Measurements from ENCODE around the gene ZNF106.

Gene ZNF106

DNA sequence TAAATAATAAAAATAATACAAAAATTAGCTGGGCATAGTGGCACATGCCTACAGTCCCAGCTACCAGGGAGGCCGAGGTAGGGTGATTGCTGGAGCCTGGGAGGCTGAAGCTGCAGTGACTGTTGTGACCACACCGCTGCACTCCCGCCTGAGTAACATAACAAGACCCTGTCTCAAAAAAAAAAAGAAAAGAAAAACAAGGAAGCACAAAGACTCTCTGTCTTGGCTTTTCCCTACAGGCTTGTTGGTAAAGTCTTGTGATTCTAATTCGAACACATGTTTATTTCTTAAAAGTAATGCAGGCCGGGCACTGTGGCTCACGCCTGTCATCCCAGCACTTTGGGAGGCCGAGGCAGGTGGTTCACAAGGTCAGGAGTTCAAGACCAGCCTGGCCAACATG is 71.6 kb downstream of the ZNF106 start (continued):
- TF ChIP-seq, protein P1, sequence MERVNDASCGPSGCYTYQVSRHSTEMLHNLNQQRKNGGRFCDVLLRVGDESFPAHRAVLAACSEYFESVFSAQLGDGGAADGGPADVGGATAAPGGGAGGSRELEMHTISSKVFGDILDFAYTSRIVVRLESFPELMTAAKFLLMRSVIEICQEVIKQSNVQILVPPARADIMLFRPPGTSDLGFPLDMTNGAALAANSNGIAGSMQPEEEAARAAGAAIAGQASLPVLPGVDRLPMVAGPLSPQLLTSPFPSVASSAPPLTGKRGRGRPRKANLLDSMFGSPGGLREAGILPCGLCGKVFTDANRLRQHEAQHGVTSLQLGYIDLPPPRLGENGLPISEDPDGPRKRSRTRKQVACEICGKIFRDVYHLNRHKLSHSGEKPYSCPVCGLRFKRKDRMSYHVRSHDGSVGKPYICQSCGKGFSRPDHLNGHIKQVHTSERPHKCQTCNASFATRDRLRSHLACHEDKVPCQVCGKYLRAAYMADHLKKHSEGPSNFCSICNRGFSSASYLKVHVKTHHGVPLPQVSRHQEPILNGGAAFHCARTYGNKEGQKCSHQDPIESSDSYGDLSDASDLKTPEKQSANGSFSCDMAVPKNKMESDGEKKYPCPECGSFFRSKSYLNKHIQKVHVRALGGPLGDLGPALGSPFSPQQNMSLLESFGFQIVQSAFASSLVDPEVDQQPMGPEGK (CRISPR knock-in tag; IDR thresholded peaks at IDR 0.05; ENCODE audit: borderline replicate concordance): no peak

DNA sequence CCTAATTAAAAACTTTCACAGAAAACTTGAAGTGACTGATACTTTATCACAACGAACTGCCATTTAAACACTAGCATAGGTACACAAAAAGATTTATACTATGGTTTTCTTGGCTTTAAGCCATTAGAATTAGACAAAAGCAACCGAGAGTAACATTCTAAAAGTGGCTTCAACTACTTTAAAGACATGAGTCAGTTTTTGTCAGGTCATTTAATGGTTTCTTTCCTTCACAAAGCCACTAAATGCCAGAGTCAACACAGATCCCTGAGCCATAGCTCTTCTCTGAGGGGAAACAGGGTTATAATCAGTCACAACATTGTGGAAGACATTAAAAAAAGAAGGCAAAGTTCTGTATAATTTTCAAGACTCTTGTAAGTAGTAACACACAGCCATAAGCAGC is 77.0 kb downstream of the ZNF106 start:
- no peak for ATAC-seq
- TF ChIP-seq ZC3H10 (CRISPR knock-in tag; IDR thresholded peaks at IDR 0.05) (no peak), ISL1 (CRISPR knock-in tag; IDR thresholded peaks at IDR 0.05) (peak; percentile 38; the same call in 1 of the 2 replicates)

DNA sequence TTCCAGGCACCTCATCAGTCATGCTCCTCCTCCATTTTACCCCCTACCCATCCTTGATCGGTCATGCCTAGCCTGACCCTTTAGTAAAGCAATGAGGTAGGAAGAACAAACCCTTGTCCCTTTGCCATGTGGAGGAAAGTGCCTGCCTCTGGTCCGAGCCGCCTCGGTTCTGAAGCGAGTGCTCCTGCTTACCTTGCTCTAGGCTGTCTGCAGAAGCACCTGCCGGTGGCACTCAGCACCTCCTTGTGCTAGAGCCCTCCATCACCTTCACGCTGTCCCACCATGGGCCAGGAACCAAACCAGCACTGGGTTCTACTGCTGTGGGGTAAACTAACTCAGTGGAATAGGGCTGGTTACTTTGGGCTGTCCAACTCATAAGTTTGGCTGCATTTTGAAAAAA is 79.1 kb downstream of the ZNF106 start:
- TF ChIP-seq ESRRG (CRISPR knock-in tag; IDR thresholded peaks at IDR 0.05) (no peak), CSDC2 (CRISPR knock-in tag; IDR thresholded peaks at IDR 0.05) (no peak), TOX (CRISPR knock-in tag; IDR thresholded peaks at IDR 0.05; ENCODE audit: borderline replicate concordance) (no peak), ZNF565 (CRISPR knock-in tag; conservative IDR thresholded peaks at IDR 0.05; ENCODE audit: low read depth) (no peak), ARNTL (CRISPR knock-in tag; IDR thresholded peaks at IDR 0.05; ENCODE audit: borderline replicate concordance, low read depth) (no peak), ZNF8 (CRISPR knock-in tag; IDR thresholded peaks at IDR 0.05) (no peak), RARB (CRISPR knock-in tag; IDR thresholded peaks at IDR 0.05) (no peak), BACH2 (CRISPR knock-in tag; IDR thresholded peaks at IDR 0.05; ENCODE audit: borderline replicate concordance) (no peak), TCF4 (CRISPR knock-in tag; IDR thresholded peaks at IDR 0.05; ENCODE audit: borderline replicate concordance) (no peak), ZFP3 (CRISPR knock-in tag; IDR thresholded peaks at IDR 0.05) (no peak), GLIS3 (CRISPR knock-in tag; IDR thresholded peaks at IDR 0.05) (no peak), ZFP30 (CRISPR knock-in tag; IDR thresholded peaks at IDR 0.05) (no peak), PPARA (CRISPR knock-in tag; IDR thresholded peaks at IDR 0.05; ENCODE audit: borderline replicate concordance) (no peak), ISL1 (CRISPR knock-in tag; IDR thresholded peaks at IDR 0.05) (no peak)
- TF ChIP-seq, protein P2, sequence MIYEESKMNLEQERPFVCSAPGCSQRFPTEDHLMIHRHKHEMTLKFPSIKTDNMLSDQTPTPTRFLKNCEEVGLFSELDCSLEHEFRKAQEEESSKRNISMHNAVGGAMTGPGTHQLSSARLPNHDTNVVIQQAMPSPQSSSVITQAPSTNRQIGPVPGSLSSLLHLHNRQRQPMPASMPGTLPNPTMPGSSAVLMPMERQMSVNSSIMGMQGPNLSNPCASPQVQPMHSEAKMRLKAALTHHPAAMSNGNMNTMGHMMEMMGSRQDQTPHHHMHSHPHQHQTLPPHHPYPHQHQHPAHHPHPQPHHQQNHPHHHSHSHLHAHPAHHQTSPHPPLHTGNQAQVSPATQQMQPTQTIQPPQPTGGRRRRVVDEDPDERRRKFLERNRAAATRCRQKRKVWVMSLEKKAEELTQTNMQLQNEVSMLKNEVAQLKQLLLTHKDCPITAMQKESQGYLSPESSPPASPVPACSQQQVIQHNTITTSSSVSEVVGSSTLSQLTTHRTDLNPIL (CRISPR knock-in tag; IDR thresholded peaks at IDR 0.05; ENCODE audit: low read depth): no peak
- TF ChIP-seq, protein P3, sequence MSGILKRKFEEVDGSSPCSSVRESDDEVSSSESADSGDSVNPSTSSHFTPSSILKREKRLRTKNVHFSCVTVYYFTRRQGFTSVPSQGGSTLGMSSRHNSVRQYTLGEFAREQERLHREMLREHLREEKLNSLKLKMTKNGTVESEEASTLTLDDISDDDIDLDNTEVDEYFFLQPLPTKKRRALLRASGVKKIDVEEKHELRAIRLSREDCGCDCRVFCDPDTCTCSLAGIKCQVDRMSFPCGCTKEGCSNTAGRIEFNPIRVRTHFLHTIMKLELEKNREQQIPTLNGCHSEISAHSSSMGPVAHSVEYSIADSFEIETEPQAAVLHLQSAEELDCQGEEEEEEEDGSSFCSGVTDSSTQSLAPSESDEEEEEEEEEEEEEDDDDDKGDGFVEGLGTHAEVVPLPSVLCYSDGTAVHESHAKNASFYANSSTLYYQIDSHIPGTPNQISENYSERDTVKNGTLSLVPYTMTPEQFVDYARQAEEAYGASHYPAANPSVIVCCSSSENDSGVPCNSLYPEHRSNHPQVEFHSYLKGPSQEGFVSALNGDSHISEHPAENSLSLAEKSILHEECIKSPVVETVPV (CRISPR knock-in tag; IDR thresholded peaks at IDR 0.05): no peak
- TF ChIP-seq, protein P1 (CRISPR knock-in tag; IDR thresholded peaks at IDR 0.05; ENCODE audit: borderline replicate concordance): no peak
- TF ChIP-seq, protein P4, sequence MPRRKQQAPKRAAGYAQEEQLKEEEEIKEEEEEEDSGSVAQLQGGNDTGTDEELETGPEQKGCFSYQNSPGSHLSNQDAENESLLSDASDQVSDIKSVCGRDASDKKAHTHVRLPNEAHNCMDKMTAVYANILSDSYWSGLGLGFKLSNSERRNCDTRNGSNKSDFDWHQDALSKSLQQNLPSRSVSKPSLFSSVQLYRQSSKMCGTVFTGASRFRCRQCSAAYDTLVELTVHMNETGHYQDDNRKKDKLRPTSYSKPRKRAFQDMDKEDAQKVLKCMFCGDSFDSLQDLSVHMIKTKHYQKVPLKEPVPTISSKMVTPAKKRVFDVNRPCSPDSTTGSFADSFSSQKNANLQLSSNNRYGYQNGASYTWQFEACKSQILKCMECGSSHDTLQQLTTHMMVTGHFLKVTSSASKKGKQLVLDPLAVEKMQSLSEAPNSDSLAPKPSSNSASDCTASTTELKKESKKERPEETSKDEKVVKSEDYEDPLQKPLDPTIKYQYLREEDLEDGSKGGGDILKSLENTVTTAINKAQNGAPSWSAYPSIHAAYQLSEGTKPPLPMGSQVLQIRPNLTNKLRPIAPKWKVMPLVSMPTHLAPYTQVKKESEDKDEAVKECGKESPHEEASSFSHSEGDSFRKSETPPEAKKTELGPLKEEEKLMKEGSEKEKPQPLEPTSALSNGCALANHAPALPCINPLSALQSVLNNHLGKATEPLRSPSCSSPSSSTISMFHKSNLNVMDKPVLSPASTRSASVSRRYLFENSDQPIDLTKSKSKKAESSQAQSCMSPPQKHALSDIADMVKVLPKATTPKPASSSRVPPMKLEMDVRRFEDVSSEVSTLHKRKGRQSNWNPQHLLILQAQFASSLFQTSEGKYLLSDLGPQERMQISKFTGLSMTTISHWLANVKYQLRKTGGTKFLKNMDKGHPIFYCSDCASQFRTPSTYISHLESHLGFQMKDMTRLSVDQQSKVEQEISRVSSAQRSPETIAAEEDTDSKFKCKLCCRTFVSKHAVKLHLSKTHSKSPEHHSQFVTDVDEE (CRISPR knock-in tag; IDR thresholded peaks at IDR 0.05): no peak
- no peak for ATAC-seq

DNA sequence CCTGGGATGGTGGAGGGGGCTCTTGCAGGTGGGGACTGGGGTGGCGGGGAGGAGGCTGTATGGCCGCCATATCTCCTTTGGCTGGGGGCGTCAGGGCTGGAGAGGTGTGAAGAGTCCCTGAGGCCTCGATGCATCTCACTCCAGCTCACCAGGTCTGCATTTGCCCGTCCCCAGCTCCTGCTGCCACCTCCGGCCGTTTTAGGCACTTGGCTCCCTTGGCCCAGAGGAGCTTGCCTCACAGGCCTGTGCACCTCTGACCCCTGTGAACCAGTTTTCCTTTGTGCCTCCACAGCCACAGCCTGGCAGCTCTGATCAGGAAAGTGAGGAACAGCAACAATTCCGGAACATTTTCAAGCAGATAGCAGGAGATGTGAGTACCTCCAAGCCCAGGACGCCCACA is 81.9 kb downstream of the ZNF106 start:
- no peak for ATAC-seq
- TF ChIP-seq BACH2 (CRISPR knock-in tag; IDR thresholded peaks at IDR 0.05; ENCODE audit: borderline replicate concordance) (no peak), ZNF8 (CRISPR knock-in tag; IDR thresholded peaks at IDR 0.05) (no peak), CSDC2 (CRISPR knock-in tag; IDR thresholded peaks at IDR 0.05) (no peak), ESRRG (CRISPR knock-in tag; IDR thresholded peaks at IDR 0.05) (no peak), OSR1 (CRISPR knock-in tag; IDR thresholded peaks at IDR 0.05) (no peak), ZFP30 (CRISPR knock-in tag; IDR thresholded peaks at IDR 0.05) (no peak), ISL1 (CRISPR knock-in tag; IDR thresholded peaks at IDR 0.05) (no peak), ZFP3 (CRISPR knock-in tag; IDR thresholded peaks at IDR 0.05) (no peak), SNAI2 (CRISPR knock-in tag; IDR thresholded peaks at IDR 0.05) (no peak), ZNF70 (CRISPR knock-in tag; IDR thresholded peaks at IDR 0.05) (no peak)
- TF ChIP-seq, protein P5, sequence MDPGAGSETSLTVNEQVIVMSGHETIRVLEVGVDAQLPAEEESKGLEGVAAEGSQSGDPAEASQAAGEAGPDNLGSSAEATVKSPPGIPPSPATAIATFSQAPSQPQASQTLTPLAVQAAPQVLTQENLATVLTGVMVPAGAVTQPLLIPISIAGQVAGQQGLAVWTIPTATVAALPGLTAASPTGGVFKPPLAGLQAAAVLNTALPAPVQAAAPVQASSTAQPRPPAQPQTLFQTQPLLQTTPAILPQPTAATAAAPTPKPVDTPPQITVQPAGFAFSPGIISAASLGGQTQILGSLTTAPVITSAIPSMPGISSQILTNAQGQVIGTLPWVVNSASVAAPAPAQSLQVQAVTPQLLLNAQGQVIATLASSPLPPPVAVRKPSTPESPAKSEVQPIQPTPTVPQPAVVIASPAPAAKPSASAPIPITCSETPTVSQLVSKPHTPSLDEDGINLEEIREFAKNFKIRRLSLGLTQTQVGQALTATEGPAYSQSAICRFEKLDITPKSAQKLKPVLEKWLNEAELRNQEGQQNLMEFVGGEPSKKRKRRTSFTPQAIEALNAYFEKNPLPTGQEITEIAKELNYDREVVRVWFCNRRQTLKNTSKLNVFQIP (CRISPR knock-in tag; IDR thresholded peaks at IDR 0.05; ENCODE audit: borderline replicate concordance, low read depth): no peak
- TF ChIP-seq, protein P2 (CRISPR knock-in tag; IDR thresholded peaks at IDR 0.05; ENCODE audit: low read depth): no peak
- TF ChIP-seq, protein P3 (CRISPR knock-in tag; IDR thresholded peaks at IDR 0.05): no peak
